Muscle of leg (tissue), 11 donors: Measurements from ENCODE around the gene SHMT2. TPM values are rescaled to one million over a fixed set of nuclear protein-coding genes. Genes with fewer than 3 reads are reported as not detected.

Experiments used
- DNase-seq: peaks from one replicate; pipeline ENCODE4 v3.0.0; 2013
- H3K27ac ChIP-seq: one replicate; pipeline ENCODE4 v1.5.1; 2013; ENCODE audit warnings: mild to moderate bottlenecking, low read length, control low read depth
- H3K27me3 ChIP-seq: one replicate; pipeline ENCODE4 v1.6.1; 2013; ENCODE audit warnings: low read length; ENCODE audit not compliant: control insufficient read depth, insufficient read depth
- H3K36me3 ChIP-seq: one replicate; pipeline ENCODE4 v1.6.1; 2013; ENCODE audit warnings: low read length; ENCODE audit not compliant: control insufficient read depth, insufficient read depth
- H3K4me1 ChIP-seq: one replicate; pipeline ENCODE4 v1.6.1; 2013; ENCODE audit warnings: low read length; ENCODE audit not compliant: control insufficient read depth, insufficient read depth
- H3K4me3 ChIP-seq: one replicate; pipeline ENCODE4 v1.5.1; 2013; ENCODE audit warnings: low read length, control low read depth
- H3K9me3 ChIP-seq: replicated peaks from 2 replicates; pipeline ENCODE4 v1.6.1; 2013; ENCODE audit warnings: low read depth, low read length; ENCODE audit not compliant: control insufficient read depth
- WGBS: methylation state at CpG from one replicate; pipeline ENCODE4 v1.1.5; 2013; ENCODE audit warnings: missing lambda C conversion rate; ENCODE audit not compliant: insufficient coverage; 5-methylcytosine and 5-hydroxymethylcytosine counted together
- polyA plus RNA-seq, 8 donors: library from polyadenylated mRNA; unstranded; fragments of 120-200 nt; gene quantifications; one replicate each; pipeline versions ENCODE4 v1.2.1 to v1.2.3, GENCODE V29; 2013; ENCODE audit warnings: inconsistent platforms in 1 of 8, low replicate concordance in 1 of 8; ENCODE audit not compliant: insufficient read length in 8 of 8, insufficient read depth in 1 of 8
- total RNA-seq: library from RNA; stranded (reverse); fragments of 120-200 nt; gene quantifications from one replicate; pipeline ENCODE4 v1.2.4, GENCODE V29; 2013

The SHMT2 gene
- total and polyA plus RNA-seq, 9 donors: 53.4 to 82.2 (median 69.6) TPM

GRCh38 chr12:57219205-57219992 lies 10.1 kb upstream of the SHMT2 start:
- peaks cover 55% of the 10 kb centered on the region for H3K4me1 ChIP-seq
- H3K4me3 ChIP-seq: no peak overlapping the region
- H3K27me3 ChIP-seq: peaks cover 98% of the 10 kb centered on the region
- 39% methylated on average over 9 of the region's 14 CpGs for WGBS
- H3K27ac ChIP-seq: no peak overlapping the region
- no peaks in the 10 kb centered on the region for H3K9me3 ChIP-seq
- H3K36me3 ChIP-seq: no peaks in the 10 kb centered on the region
- no peak for DNase-seq

GRCh38 chr12:57219993-57220754 lies 9.3 kb upstream of the SHMT2 start:
- H3K4me1 ChIP-seq: peaks cover 52% of the 10 kb centered on the region
- H3K27ac ChIP-seq: no peak overlapping the region
- H3K27me3 ChIP-seq: peaks cover 98% of the 10 kb centered on the region
- H3K4me3 ChIP-seq: no peak overlapping the region
- no peaks in the 10 kb centered on the region for H3K36me3 ChIP-seq
- 29% methylated on average over 2 of the region's 38 CpGs for WGBS
- DNase-seq: no peak
- no peaks in the 10 kb centered on the region for H3K9me3 ChIP-seq

- 61% methylated on average over 1 of the region's 1 CpG for WGBS
- H3K27me3 ChIP-seq: peaks cover 98% of the 10 kb centered on the region
Observed at GRCh38 chr12:57220770-57221168, 8.7 kb upstream of the SHMT2 start.

GRCh38 chr12:57221169-57221917 lies 8.2 kb upstream of the SHMT2 start:
- no peak overlapping the region for H3K27ac ChIP-seq
- peaks cover 46% of the 10 kb centered on the region for H3K4me1 ChIP-seq
- H3K36me3 ChIP-seq: no peaks in the 10 kb centered on the region
- 19% methylated on average over 18 of the region's 24 CpGs for WGBS
- no peaks in the 10 kb centered on the region for H3K9me3 ChIP-seq
- H3K27me3 ChIP-seq: peaks cover 98% of the 10 kb centered on the region
- no peak for DNase-seq
- H3K4me3 ChIP-seq: no peak overlapping the region

More at GRCh38 chr12:57220770-57221168, 8.7 kb upstream of the SHMT2 start:
- Histone ChIP-seq H3K36me3 (no peaks in the 10 kb centered on the region), H3K27ac (no peak overlapping the region), H3K4me1 (peaks cover 51% of the 10 kb centered on the region), H3K9me3 (no peaks in the 10 kb centered on the region), H3K4me3 (no peak overlapping the region)
- no peak for DNase-seq

- Histone ChIP-seq H3K4me3 (no peak overlapping the region), H3K9me3 (no peaks in the 10 kb centered on the region), H3K36me3 (no peaks in the 10 kb centered on the region), H3K4me1 (peaks cover 45% of the 10 kb centered on the region), H3K27me3 (peaks cover 100% of the 10 kb centered on the region), H3K27ac (no peak overlapping the region)
- DNase-seq: no peak
- WGBS: 48% methylated on average over 11 of the region's 13 CpGs
Observed at GRCh38 chr12:57222286-57223190, 7.0 kb upstream of the SHMT2 start.

- no peak for DNase-seq
- Histone ChIP-seq H3K36me3 (no peaks in the 10 kb centered on the region), H3K4me1 (peaks cover 41% of the 10 kb centered on the region), H3K27me3 (peaks cover 98% of the 10 kb centered on the region), H3K4me3 (no peak overlapping the region), H3K9me3 (no peaks in the 10 kb centered on the region), H3K27ac (no peak overlapping the region)
- 64% methylated on average over 15 of the region's 22 CpGs for WGBS
Observed at GRCh38 chr12:57223191-57224165, 6.0 kb upstream of the SHMT2 start.

- Histone ChIP-seq H3K4me1 (peaks cover 39% of the 10 kb centered on the region), H3K4me3 (no peak overlapping the region), H3K27me3 (peaks cover 88% of the 10 kb centered on the region), H3K27ac (no peak overlapping the region), H3K9me3 (no peaks in the 10 kb centered on the region), H3K36me3 (no peaks in the 10 kb centered on the region)
- 60% methylated on average over 20 of the region's 30 CpGs for WGBS
- DNase-seq: no peak
Observed at GRCh38 chr12:57224278-57224972, 5.1 kb upstream of the SHMT2 start.

GRCh38 chr12:57224973-57225679 lies 4.4 kb upstream of the SHMT2 start:
- H3K4me1 ChIP-seq: peaks cover 37% of the 10 kb centered on the region
- no peak overlapping the region for H3K4me3 ChIP-seq

More at GRCh38 chr12:57224973-57225679, 4.4 kb upstream of the SHMT2 start:
- Histone ChIP-seq H3K27me3 (peaks cover 81% of the 10 kb centered on the region), H3K27ac (no peak overlapping the region), H3K36me3 (no peaks in the 10 kb centered on the region), H3K9me3 (no peaks in the 10 kb centered on the region)
- WGBS: 15% methylated on average over 57 of the region's 61 CpGs
- DNase-seq: no peak
